Rectal smooth muscle tissue (tissue), 1 donor: ENCODE results near the gene KLK13.
A peak's percentile ranks its signal among the peaks of the same experiment; 100 is the strongest.

Experiments
- H3K27ac ChIP-seq: one replicate; pipeline ENCODE4 v1.7.0; 2013; ENCODE audit warnings: low read depth, low read length, inconsistent platforms
- H3K27me3 ChIP-seq: one replicate; pipeline ENCODE4 v1.7.0; 2013; ENCODE audit warnings: low read length; ENCODE audit not compliant: control insufficient read depth, insufficient read depth
- H3K36me3 ChIP-seq: one replicate; pipeline ENCODE4 v1.7.0; 2013; ENCODE audit warnings: low read length; ENCODE audit not compliant: control insufficient read depth, insufficient read depth
- H3K4me1 ChIP-seq: one replicate; pipeline ENCODE4 v1.7.0; 2013; ENCODE audit warnings: low read length; ENCODE audit not compliant: control insufficient read depth, insufficient read depth
- H3K4me3 ChIP-seq: one replicate; pipeline ENCODE4 v1.7.0; 2013; ENCODE audit warnings: low read length
- H3K9ac ChIP-seq: one replicate; pipeline ENCODE4 v1.7.0; 2013; ENCODE audit warnings: low read length

The KLK13 gene, protein sequence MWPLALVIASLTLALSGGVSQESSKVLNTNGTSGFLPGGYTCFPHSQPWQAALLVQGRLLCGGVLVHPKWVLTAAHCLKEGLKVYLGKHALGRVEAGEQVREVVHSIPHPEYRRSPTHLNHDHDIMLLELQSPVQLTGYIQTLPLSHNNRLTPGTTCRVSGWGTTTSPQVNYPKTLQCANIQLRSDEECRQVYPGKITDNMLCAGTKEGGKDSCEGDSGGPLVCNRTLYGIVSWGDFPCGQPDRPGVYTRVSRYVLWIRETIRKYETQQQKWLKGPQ

DNA sequence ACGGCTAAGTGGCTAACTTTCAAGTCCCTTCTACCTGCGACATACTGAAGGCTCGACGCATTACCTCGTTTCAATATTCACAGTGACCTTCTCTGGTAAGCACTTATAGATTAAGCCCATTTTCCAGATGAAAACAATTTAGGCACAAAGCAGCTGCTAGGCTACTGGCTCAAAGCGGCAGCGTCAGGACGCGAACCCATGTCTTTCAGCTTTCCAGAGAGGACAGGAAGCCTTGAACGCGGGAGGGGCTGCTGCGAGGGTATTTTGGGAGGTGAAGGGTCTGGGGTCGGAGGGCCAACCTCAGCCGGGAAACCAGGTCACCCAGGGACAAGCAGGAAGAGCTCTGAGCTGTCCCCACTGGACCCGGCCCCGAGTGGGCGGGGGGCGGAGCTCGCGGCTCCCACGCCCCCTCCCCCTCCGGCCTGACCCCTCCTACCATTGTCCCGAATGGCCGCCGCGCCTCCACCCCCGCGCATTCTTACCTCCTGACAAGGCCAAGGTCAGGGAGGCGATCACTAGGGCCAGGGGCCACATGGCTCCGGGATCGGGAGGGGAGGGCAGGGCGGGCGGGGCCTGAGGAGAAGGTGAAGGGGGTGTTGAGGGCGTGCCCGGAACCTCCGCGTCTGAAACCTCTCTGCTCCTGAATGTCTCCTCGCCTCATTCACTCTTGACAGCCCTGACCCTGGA, at the start of gene KLK13:
Gene KLK13 (minus strand): TSS at position 559 of the 687 bp plus-strand sequence. CDS start 25 bp downstream, at position 534.
- H3K4me3 ChIP-seq = peak within 1 kb of the TSS; percentile 27
- H3K27me3 ChIP-seq = peaks cover 12% of the 10 kb centered on the region
- no peaks in the 10 kb centered on the region for H3K36me3 ChIP-seq
- H3K27ac ChIP-seq = no peak within 1 kb of the TSS
- H3K9ac ChIP-seq = no peak within 1 kb of the TSS
- no peaks in the 10 kb centered on the region for H3K4me1 ChIP-seq

DNA sequence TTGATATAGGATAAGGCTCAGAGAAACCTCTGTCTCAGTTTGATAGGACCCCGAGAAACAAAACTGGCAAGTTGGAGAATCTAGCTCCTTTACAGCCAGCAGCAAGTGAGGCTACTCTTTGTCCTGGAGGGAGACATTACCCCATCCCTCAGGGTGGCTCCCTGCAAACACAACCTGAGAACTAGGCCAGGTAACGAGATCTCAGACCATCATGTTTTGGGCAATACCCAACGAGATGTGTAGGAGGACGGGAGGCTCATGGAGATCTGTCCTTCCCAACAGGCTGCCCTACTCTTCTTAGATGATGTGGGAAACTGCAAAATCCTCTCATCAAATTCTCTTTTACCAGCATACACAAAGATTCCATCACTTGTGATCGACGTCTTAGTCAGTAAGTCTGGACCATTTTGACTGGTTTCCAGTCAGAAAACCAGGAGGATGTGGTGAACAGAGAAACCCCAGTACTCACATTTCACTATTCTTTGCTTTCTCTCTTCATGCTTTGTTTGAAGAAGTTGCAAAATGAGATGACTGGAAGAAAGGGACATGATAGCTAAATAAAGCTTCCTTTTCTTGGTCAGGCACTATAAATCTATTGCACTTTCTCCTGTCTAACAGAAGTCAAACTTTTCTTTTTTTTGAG, 49.3 kb upstream of the KLK13 start:
- Histone ChIP-seq H3K36me3 (no peaks in the 10 kb centered on the region), H3K27me3 (no peaks in the 10 kb centered on the region), H3K4me1 (no peaks in the 10 kb centered on the region), H3K27ac (no peak overlapping the region), H3K4me3 (no peak overlapping the region), H3K9ac (no peak overlapping the region)

DNA sequence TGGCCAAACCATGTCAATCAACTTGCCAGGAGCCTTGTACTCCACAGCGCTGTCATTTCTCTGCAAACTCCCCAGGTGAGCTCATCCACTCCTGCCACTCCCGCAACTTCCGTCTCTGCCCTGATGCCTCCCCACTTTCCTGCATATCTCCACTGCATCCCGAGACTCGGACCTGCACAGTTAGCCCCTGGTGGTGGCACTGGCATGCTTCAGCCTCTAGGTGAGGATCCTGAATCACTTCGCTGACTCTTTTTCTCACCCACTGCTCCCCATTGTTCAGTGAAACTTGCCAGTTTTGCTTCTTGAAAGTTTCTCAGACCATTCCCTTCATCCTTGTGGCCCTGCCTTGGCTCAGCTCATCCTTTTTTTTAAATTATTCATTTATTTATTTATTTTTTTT, 46.7 kb upstream of the KLK13 start:
- Histone ChIP-seq H3K4me1 (peaks cover 6% of the 10 kb centered on the region), H3K27me3 (no peaks in the 10 kb centered on the region), H3K9ac (no peak overlapping the region)

DNA sequence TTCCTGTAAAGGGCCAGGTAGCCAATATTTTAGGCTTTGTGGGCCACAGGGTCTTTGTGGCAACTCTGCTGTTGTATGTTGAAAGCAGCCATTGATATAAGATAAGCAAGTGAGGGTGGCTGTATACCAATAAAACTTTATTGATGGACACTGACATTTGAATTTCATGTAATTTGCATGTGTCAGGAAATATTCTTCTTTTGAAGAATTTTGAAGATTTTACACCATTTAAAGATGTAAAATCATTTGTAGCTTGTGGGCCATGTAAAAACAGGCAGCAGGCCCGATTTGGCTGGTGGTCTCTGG, 45.7 kb upstream of the KLK13 start:
- Histone ChIP-seq H3K4me1 (peaks cover 6% of the 10 kb centered on the region), H3K4me3 (no peak overlapping the region), H3K27me3 (no peaks in the 10 kb centered on the region), H3K36me3 (no peaks in the 10 kb centered on the region), H3K27ac (no peak overlapping the region), H3K9ac (no peak overlapping the region)

More for the DNA sequence above, 46.7 kb upstream of the KLK13 start:
- Histone ChIP-seq H3K27ac (no peak overlapping the region), H3K4me3 (no peak overlapping the region), H3K36me3 (no peaks in the 10 kb centered on the region)

DNA sequence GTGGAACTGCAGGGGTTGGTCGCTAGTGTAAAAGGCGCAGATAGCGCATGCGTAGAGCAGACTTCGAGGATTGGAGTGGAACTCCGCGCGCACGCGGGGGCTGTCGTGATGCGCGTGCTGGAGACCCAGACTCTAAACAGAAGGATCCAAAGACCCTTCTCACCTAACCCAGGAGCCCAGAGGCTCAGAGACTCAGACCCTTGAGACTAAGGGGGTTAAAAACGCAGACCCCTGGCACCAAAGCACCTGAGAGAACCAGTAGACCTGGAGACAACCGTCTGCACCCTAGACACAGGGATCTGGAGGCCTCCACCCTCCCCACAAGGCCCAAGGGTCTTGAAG, 43.9 kb upstream of the KLK13 start:
- peaks cover 1% of the 10 kb centered on the region for H3K36me3 ChIP-seq
- H3K9ac ChIP-seq = no peak overlapping the region
- H3K27ac ChIP-seq = peak overlapping the region; percentile 66
- no peaks in the 10 kb centered on the region for H3K27me3 ChIP-seq
- peak overlapping the region; percentile 84 for H3K4me3 ChIP-seq
- peaks cover 6% of the 10 kb centered on the region for H3K4me1 ChIP-seq

DNA sequence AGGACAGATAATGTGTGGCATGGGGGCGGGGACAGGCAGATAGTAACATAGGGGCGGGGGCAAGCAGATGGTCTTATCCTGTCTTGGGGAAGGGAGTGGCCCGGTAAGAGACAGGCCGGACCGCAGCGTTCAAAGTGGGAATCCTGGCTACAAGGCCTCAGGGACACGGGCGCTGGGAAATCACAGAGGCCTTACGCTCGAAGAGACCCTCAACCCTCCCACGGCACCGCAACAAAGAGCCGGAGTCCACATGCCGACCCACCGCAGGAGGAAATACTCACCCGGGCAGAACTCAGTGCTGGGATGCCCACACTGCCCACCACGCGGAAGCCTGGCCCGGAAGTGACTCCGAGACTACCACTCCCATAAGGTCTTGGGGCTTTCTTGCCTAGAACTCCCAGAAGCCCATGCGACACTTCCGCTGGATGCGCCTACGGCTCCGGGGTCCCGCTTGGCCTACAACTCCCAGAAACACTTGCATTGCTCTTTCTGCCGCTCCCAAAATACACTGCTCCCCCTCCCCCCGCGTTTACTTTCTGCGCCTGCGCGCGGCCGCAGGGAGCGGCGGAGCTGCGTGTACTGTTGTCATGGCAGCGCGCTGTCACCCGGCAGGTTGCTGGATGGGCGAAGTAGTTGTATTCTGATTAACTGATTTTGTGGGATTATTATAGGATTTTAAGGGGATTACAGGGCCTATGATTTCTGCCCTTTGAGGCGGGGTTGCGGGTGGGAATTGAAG, 43.3 kb upstream of the KLK13 start, which contains the start of gene CTU1:
Gene CTU1 (minus strand): TSS at position 344 of the 739 bp plus-strand sequence. CDS start 3,840 bp downstream, outside the sequence.
- Histone ChIP-seq H3K9ac (peak within 1 kb of the TSS; percentile 60), H3K27me3 (no peaks in the 10 kb centered on the region), H3K36me3 (peaks cover 4% of the 10 kb centered on the region), H3K4me1 (peaks cover 6% of the 10 kb centered on the region), H3K27ac (peak within 1 kb of the TSS; percentile 66), H3K4me3 (peak within 1 kb of the TSS; percentile 94)

DNA sequence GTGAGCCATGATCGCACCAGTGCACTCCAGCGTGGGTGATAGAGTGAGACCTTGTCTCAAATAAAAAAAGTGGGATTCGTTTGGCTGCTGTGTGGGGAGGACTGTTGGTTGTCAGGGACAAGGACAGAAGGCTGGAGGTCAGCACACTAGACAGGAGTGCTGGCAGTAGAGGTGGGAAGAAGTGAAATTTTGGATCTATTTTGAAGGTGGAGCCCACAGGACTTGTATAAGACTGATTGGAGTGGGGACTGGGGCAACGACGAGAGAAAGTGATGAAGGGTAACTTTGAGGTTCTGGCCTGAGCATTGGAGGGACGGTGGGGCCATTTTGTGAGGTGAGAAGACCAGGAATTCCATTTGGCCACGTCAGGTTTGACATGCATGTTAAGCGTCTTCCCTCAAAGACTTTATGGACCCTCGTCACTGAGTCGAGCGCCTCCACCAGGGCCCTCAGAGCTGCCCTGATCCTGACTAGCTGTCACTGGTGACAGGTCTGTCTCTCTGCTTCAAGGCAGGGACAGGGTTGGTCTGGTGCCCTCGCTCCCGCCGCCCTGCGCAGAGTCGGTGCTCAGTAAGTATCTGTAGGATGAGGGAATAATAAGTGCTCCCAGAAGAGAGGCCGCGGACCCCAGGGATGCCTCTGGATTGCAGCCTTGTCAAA, 42.6 kb upstream of the KLK13 start:
- Histone ChIP-seq H3K36me3 (peaks cover 6% of the 10 kb centered on the region), H3K27me3 (no peaks in the 10 kb centered on the region), H3K27ac (no peak overlapping the region), H3K4me1 (peaks cover 6% of the 10 kb centered on the region), H3K9ac (peak overlapping the region; percentile 60), H3K4me3 (peak overlapping the region; percentile 94)

DNA sequence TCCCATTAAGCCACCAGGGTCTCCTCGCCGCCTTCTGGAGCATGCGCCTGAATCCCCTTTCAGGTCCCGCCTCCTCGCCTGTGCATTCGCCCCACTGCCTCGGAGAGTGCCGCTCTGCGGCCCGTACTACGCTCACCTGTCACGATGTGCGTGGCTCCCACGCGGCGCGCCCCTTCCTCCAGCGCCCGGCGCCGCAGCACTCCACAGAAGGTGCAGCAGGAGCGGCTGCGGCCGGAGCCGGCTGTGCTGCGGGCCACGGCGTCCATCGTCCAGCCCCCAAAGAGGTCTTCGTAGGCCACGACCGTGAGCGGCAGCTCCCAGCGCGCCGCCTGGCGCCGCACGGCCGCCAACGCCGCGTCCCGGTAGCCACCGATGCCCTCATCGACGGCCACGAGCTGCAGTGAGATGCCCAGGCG, 39.0 kb upstream of the KLK13 start:
- H3K27me3 ChIP-seq = no peaks in the 10 kb centered on the region
- H3K4me1 ChIP-seq = peaks cover 6% of the 10 kb centered on the region
- peaks cover 9% of the 10 kb centered on the region for H3K36me3 ChIP-seq
- no peak overlapping the region for H3K27ac ChIP-seq
- no peak overlapping the region for H3K4me3 ChIP-seq
- H3K9ac ChIP-seq = no peak overlapping the region

DNA sequence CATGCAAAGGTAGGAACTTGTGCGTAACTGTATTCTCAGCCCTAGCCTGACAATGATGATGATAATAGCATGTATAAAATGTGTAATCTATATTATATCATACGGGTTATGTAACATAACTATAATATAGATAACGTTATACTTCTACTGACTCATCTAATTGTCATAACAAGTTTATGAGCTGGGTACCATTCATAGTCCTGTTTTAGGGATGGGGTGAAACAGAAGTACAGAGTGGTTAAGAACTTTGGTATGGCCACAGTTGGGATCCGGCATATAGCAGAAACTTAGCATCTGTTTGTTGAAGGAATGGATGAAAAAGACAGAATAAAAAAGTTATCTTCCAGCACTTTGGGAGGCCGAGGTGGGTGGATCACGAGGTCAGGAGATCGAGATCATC, 38.1 kb upstream of the KLK13 start:
- H3K9ac ChIP-seq = no peak overlapping the region
- peaks cover 6% of the 10 kb centered on the region for H3K4me1 ChIP-seq
- no peak overlapping the region for H3K4me3 ChIP-seq
- H3K36me3 ChIP-seq = peaks cover 9% of the 10 kb centered on the region
- H3K27me3 ChIP-seq = no peaks in the 10 kb centered on the region
- no peak overlapping the region for H3K27ac ChIP-seq

DNA sequence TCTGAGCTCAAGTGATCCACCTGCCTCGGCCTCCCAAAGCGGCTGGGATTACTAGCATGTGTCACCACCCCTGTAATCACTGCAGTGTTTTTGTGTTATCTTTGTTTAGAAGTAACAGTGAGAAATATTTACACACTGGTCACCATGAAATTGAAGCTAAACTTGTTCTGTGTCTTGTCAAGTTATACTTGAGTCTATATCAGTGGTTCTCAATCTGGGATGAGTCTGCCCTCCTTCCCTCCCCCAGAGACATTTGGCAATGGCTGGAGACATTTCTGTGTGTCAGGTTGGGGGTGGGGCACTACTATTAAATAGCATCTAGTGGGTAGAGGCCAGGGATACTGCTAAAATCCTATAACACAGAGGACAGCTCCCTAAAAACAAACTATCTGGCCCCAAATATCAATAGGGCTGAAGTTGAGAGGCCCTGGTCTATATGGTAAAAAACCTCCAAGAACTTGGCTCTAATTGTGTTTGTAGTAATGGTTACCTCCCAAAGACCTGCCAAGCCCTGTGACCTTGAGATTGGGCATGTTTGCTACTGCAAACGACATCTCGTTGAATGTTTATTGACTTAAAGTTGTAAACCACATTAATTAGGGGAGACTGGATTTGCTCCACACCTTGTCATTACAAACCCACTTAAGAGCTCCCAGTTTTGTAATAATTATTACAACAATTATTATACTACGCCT, 36.4 kb upstream of the KLK13 start:
- no peak overlapping the region for H3K27ac ChIP-seq
- H3K4me1 ChIP-seq = no peaks in the 10 kb centered on the region
- peaks cover 9% of the 10 kb centered on the region for H3K36me3 ChIP-seq
- no peaks in the 10 kb centered on the region for H3K27me3 ChIP-seq
- no peak overlapping the region for H3K9ac ChIP-seq
- H3K4me3 ChIP-seq = no peak overlapping the region

DNA sequence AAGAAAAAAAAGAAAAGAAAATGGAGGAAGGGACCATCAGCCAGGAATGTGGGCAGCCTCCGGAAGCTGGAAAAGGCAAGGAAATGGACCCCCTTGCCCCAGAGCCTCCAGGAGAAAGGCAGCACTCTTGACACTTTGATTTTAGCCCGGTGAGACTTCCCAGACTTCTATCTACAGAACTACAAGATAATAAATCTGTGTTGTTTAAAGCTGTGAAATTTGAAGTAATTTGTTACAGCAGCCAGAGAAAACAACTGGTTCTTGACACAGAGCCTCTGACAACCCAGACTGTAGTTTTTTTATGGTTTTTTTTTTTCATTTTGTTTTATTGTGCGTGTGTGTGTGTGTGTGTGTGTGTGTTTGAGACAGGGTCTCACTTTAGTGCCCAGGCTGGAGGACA, 35.7 kb upstream of the KLK13 start:
- Histone ChIP-seq H3K36me3 (peaks cover 9% of the 10 kb centered on the region), H3K27ac (no peak overlapping the region), H3K27me3 (no peaks in the 10 kb centered on the region), H3K4me3 (no peak overlapping the region), H3K9ac (no peak overlapping the region), H3K4me1 (no peaks in the 10 kb centered on the region)
